Measurements from ENCODE around the gene SEMA3E.
"Not testable (repeated sequence)": the region's sequence is repeated elsewhere in the genome, so short reads cannot be mapped to it uniquely, and the experiment has no call there.

The SEMA3E gene

DNA sequence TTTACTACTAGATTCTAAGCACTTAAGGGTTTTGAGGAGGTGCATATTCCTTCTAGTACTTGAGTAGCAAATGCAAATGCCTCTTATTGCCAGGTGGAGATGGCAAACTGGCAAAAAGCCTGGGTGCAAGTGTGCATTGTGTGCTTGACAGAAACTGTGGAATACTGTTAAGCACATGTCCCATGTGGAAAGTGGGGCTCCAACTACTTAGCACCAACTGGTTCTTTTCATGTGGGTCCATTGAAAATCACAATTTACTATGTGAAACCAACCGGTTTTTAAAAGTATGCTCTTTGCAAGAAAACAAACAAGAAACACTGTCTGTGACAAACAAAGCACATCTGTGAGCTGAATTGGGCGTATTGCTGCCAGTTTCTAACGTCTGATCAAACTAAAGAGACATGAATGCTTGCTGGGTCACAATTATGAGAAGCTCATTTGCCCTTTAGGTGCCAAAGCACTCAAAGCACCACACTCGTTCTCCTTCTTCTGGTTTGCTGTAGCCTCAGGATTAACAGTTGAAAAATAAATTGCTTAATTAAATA lies 197.4 kb downstream of the SEMA3E start:
- no peak for DNase-seq (ENCODE audit: low spot score)

DNA sequence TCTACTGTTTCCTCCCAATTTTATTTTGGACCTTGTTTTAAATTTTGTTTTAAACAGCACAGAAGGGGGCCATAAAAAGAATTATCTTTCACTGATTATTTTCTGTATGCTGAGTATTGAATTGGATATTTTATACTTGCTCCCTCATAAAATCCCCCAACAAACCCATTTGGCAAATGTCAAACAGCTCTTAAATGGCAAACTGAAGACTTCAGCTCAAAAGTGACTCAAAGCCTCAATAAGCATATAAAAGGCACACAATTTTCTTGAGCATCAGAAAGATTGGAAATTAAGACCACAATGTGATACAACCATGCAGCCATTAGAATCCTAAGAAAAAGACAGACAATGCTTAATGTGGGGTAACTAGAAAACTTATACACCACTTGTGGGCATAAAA lies 199.2 kb downstream of the SEMA3E start:
- DNase-seq (ENCODE audit: low spot score): no peak

DNA sequence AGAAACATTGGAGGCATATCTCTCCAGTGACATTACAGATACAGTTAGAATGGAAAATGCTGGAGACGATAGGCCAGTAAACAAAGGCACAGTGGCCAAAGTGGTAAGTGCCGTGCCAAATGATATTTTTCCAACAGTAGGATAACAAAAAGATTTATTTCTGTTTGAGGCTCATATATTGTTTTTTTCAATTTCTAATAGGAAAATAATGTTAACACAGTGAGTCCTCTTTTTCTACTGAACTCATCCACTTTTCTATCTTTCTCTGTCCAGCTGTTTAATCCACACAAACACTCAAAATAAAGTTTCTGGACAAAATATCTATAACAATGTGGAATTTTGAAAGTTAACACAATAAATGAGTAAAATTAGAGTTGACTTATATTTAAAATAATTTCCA lies 201.3 kb downstream of the SEMA3E start:
- no peak for DNase-seq (ENCODE audit: low spot score)

DNA sequence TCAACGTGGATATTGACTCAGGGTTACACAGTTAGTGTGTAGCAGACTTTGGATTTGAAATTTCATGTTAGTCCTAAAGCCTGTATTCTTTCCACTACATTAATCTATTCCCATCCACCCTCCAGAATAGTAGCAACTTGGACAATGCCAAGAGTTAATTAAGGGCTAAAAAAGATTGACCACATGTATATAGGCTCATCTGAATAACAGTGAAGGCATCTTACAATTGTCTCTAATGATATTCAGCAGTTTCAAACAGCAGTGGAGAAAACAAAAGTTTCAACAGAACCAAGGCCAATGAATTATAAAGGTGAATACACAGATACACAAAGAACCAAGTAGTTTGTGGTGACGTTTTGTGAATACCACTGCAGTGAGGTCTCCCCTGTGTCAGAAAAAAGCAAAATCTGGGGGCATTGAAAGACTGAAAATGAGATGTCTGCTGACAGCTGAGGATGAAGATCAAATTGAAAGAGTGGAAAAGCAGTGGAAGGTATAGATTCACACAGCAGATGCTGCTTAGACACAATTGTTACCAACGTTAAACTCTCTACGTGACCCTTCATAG lies 202.8 kb downstream of the SEMA3E start:
- no peak for DNase-seq (ENCODE audit: low spot score)

DNA sequence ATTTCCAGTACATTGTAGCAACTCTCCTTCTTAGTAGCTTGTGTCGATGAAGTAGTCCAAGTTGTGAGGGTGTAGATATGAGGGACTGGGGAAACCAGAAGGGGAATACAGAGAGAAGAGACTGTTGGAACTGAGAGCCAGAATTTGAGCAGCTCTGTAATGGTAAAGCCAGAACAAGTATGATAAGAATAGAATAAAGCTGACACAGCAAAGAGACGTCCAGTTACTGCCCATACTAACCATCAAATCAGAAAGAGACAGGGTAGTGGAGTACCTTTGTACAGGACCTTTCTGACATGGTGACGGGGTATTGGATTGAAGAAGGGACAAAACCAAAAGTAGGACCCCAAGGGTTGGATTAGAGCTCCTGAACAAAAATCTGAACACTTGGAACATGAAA lies 206.0 kb downstream of the SEMA3E start:
- DNase-seq (ENCODE audit: low spot score): no peak

DNA sequence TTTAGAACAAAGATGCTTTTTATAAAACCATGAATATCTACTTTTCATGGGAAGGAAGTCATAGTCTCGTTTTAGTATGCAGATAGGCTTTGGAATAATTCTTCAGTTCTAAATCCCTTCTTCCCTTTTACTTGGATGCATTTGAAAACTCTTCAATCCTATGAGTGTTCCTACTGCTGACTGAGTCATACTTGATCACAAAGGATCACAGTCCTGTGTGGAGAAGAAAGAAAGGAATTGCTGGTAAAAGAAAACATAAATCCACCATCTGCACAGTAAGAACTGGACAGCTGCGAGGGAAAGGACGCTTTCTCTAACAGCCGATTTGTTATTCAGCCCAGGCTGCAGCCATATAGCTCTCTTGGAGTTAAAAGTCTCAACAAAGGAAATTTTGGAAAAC lies 209.9 kb downstream of the SEMA3E start:
- no peak for DNase-seq (ENCODE audit: low spot score)

DNA sequence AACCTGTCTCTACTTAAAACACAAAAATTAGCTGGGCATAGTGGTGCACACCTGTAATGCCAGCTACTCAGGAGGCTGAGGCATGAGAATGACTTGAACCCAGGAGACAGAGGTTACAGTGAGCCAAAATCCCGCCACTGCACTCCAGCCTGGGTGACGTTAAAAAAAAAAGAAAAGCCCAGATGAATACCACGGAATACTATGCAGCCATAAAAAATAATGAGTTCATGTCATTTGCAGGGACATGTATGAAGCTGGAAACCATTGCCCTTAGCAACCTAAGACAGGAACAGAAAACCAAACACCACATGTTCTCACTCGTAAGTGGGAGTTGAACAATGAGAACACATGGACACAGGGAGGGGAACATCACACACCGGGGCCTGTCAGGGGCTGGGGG lies 218.7 kb downstream of the SEMA3E start:
- not testable (repeated sequence) for DNase-seq (ENCODE audit: low spot score)

DNA sequence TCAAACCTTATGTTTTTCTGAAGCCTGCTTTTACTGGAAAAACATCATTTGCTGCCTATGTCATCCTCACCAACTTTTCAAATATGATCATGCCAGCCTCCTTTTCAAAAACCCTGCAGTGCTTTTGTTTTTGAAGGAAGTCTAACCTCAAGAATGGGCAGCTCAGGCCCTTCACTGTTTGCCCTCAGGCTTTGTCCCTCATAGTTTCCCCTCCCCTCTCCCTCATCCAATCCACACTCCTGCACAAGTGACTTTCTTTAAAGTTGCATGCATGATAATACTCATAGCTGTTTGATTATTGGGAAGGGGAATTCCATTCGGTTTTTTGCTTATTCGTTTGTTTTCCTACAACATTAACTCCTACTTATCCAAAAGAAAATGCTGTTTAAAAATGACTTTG lies 219.4 kb downstream of the SEMA3E start:
- DNase-seq (ENCODE audit: low spot score): no peak

DNA sequence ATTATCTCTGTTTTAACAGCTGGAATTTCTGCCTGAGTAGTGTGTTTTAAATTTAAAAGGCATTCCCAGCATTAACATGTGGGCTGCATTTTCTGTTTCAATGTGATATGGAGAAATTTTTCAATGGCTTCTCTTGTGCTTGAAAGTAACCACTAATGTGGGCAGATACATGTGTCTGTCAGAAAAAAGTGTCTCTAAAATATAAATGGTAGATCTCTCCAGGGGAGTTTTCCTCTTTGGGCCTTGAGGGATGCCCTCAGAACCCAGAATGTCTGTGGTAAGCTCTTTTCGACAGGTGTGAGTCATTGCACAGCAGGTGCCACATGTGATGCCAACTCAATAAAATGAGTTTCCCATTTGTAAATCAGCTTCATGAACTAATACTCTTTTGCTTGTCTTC lies 221.1 kb downstream of the SEMA3E start:
- no peak for DNase-seq (ENCODE audit: low spot score)

DNA sequence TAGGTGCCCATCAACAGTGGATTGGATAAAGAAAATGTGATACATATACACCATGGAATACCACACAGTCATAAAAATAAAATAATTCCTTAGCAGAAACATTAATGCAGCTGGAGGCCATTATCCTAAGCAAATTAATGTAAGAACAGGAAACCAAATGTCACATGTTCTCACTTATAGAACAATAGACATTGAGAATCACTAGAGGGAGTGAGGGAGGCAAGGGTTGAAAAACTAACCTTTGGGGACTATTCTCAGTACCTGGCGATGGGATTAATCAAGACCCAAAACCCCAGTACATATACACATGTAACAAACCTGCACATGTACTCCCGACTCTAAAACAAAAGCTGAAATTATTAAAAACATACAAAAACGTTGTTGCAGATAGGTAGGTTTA lies 222.6 kb downstream of the SEMA3E start:
- no peak for DNase-seq (ENCODE audit: low spot score)

DNA sequence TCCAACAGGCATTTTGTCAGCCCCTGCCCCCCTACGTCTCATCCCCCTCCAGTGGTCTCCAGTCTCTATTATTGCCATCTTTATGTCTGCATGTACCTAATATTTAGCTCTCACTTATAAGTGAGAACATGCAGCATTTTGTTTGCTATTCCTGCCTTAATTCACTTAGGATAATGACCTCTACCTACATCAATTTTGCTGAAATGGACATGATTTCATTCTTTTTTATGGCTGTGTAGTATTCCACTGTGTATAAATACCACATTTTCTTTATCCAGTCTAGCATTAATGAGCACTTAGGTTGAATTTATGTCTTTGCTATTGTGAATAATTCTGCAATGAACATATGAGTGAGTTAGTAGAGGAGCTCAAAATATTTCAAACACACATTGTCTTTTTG lies 229.9 kb downstream of the SEMA3E start:
- DNase-seq (ENCODE audit: low spot score): no peak

DNA sequence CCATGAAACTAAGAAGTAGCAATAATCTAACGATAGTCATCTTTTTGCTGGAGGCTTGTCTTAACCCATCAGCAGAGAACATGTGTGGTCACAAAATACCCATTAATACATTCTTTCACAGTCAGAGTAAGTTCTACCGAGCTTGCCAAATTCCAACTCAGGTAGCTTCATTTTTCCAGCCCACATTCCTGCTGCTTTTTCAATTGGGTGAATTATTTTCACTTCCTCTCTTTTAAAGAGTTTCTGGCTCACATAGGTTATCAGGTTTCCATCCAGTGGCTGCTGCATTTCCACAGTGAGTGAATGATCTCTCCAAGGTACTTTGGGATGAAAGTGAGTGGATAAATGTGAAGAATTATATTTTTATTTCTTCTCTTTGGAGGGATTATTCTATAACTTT lies 233.1 kb downstream of the SEMA3E start:
- no peak for DNase-seq (ENCODE audit: low spot score)

DNA sequence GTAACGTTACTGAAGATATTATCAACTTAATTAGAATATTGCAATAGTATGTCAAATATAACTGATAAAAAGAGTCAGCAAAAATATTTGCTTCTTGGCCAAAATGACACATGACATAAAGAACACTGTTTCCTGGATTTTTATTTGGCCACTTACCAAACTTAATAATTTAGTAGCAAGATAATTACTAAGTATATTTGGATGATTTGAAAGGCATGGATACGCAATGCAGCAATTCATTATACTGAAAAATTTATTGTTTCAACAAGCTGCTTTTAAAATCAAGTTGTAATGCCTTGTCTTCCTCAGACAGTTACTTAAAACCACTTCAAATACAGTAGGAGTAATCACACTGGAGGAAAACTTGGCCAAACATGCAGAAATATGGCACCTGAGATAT lies 234.0 kb downstream of the SEMA3E start:
- no peak for DNase-seq (ENCODE audit: low spot score)

DNA sequence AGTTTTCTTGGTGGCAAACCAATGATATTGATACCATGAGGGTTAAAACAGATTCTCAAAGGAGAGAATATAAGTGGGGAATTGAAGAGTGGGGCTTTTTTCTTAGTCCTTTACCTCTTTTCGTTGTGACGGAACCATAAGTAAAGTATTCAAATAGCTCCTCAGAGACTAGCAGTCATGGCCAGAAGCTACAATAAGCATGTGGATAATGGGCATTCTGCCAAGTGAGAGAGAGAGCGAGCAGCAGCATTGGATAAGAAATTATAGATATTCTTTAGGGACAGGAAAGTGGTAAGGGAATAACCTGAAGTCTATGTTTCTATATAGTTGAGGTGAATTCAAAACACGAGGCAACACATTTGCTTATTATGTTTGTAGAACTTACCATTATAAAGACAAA lies 235.1 kb downstream of the SEMA3E start:
- DNase-seq (ENCODE audit: low spot score): no peak

DNA sequence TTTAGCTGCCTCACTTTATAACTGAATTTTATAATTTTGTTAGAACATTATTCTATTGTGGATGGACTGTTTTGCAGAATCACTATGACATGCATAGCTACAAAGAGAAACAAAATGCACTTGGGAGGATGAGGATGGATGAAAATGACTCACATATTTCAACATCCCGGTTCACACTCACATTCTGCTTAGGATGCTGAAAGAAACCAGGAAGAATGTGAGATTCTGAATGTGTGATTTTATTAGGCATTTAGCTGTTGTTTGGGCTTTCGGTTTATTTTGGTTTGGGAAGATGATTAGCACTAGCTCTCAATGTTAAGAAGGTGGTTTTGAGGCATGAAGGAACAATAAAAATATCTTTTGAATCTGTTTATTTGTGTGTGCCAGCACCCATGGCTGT lies 235.5 kb downstream of the SEMA3E start:
- no peak for DNase-seq (ENCODE audit: low spot score)

DNA sequence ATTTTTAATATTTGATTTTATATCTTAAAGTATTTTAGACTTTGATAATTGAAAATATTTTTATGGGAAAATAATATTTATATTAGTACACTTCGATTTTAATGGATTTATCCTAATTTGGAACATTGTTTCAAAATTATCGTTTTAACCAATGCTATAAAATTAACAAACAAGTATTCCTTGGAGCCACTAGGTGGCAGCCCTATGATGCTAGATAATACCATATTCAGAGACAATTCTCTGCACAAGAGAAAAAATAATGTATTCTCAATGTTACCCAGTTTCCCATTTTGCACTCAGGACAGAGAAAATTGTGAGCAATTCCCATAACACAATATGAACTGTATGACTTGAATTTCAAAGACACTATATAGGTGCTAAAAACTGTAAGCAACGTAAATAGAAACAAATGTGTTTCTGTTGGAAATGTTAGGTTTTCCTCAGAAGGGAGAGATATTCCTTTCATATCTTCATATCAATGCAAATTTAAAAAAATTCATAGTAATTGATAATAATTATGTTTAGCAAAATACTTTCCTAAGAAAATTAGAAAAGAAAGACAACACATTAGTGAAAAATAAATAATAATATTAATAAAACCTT lies 237.8 kb downstream of the SEMA3E start:
- peak; percentile 36 for DNase-seq (ENCODE audit: low spot score)

DNA sequence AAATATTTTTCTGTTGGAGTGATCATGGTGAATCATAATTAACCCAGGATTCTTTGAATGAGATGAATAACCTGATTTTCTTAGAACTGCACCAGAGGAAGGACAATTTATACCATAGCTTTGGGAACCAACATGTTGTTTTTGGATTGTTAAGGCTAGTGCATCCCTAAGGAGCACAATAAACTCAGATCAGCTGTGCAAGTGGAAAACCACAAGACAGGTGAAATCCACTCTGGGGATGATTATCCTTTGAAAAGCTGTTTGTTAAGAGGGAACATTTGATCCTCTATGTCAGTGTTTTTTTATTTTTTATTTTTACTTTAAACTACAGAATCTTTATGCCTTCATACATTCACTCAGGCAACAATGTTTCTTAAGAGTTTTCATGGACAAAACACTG lies 254.2 kb downstream of the SEMA3E start:
- DNase-seq (ENCODE audit: low spot score): no peak

DNA sequence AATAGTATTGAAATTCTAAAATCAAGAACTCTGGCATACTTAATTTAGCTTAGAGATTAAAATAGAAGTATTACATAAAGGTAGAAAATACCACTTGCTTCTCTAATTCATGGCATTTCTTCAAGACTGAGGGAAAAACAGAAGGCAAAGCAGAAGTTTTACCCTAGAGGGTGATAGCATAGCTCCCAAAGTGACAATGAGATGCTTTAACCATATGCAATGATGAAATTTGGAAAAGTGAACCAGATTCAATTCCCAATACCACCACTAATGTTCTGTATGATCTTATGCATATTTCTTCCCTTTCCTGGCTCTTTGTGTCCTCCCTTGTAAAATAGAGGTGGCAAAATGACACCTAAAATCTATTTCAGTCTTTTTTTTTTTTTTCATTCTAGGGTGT lies 260.5 kb downstream of the SEMA3E start:
- no peak for DNase-seq (ENCODE audit: low spot score)

DNA sequence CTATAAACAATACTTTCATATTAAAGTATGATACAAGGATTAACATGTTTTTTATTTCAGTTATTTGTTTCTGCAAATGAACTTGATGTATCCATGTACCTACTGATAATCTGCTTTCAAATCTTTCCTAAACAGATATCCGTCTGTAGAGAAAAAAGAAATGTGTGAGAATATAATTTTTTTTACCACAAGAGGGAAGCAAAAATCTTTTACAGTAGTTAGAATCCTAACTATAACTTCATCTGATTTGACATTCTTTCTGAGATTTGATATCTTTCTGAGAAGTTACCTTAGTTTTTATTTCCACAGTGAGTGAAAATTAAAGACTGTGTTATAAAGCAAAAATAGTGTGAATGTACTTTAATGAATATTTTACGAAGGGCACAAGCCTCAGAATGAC lies 282.3 kb downstream of the SEMA3E start:
- DNase-seq (ENCODE audit: low spot score): no peak

DNA sequence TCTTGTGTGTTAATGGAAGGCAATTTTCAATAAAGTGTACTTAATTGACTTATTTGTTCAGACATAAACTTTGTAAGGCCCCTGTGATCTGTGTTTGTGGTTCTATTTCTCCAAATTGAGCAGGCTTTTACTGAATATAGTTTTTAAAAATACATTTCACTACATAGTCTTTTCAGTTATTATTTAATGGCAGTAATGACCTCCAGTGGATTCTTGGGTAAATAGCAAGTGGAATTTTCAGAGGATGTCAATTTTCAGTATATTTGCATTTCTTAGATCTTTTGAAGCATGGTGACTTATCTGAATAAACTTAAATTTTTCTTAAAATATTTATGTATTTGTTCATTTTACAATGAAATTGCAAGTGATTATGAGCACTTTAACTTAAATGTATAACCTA lies 283.2 kb downstream of the SEMA3E start:
- DNase-seq (ENCODE audit: low spot score): no peak

DNA sequence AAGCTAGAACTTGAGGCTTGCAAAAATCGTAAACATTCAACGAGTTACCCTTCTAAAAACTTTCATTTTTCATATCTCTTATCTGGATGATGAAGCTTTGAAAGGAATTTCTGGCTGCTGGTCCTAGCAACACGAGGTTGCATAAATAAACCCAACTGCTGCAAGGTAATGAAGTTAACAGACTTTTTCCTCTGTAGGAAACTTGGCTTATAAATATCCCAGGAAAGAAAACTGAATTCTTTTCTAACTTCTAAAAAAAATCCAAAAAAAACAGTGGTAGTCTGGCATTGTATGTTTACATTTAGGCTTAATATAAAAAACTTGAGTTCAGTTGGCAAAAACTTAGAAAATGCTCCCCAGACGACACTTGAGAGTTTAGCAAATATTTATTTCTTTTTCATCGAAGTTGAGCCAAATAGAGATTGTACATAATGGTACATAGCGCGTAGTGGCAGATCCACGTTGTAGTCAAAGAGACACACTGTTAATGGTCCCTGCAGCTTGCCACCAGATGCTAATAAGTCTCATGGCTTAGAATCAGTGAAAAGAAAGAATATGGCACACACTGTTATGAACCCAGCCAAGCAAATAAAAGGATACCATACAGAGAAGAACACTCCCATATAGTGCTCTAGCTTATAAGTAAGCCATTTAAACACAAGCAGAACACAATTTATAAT lies 285.9 kb downstream of the SEMA3E start:
- no peak for DNase-seq (ENCODE audit: low spot score)

DNA sequence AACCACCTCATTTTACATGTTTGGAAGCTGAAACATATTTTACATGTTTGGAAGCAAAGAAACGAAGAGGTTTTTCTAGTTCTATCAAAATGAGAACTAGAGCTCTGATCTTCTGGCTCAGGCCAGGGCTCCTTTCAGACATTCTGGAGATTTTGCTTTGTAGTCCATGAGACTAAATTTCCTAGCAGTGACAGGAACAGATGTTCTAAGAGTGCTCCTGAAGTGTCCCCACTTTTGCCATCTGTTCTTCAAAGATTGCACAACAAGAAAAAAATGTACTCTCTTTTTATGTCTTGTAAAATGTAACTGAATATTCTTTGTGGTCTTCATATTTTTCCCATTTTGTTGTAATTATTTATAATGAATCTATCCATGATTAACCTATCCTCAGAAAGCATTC lies 289.8 kb downstream of the SEMA3E start:
- no peak for DNase-seq (ENCODE audit: low spot score)

DNA sequence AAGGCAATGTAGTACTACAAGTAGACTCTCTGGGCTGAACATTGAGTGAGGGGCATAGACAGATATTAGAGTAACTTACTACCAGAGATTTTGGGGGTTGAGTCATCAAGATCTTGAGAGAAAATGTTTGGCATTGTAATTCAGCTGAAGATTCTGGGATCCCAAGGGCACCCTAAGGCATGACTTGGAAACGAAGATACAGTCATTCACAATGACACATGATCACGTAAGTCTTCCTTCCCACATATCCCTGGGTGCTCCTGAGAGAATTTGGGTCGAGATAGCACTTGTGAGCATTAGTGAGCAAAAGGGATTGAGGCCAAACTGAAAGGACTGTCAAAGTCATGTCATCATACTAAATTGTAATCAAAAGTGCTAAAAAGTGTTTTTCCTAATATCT lies 293.8 kb downstream of the SEMA3E start:
- no peak for DNase-seq (ENCODE audit: low spot score)
